Astrocyte (in vitro differentiated cells and primary cell): ENCODE measurements around the gene MEDAG. TPM values are rescaled to one million over a fixed set of nuclear protein-coding genes. Genes with fewer than 3 reads are reported as not detected.

Experiments used
- DNase-seq: peaks from one replicate; pipeline ENCODE4 v3.0.0-alpha.2; 2010; ENCODE audit warnings: low read depth
- FAIRE-seq: peaks from 2 replicates; lab custom pipeline; 2011; peaks lifted over from hg19 to GRCh38; lab: Jason Lieb, UNC
- H2AFZ ChIP-seq: 2 replicates; pipeline ENCODE4 v1.6.0; 2012; ENCODE audit warnings: low read depth, low read length, inconsistent platforms
- H3K27ac ChIP-seq: 2 replicates; pipeline ENCODE4 v1.5.1; 2011; ENCODE audit warnings: low read depth, low read length, inconsistent platforms
- H3K27me3 ChIP-seq: 2 replicates; pipeline ENCODE4 v1.6.0; 2011; ENCODE audit warnings: low read length, inconsistent platforms; ENCODE audit not compliant: insufficient read depth
- H3K36me3 ChIP-seq: 2 replicates; pipeline ENCODE4 v1.5.1; 2011; ENCODE audit warnings: low read length, inconsistent platforms; ENCODE audit not compliant: insufficient read depth
- H3K4me1 ChIP-seq: 2 replicates; pipeline ENCODE4 v1.5.1; 2011; ENCODE audit warnings: low read length, inconsistent platforms; ENCODE audit not compliant: insufficient read depth
- H3K4me2 ChIP-seq: 2 replicates; pipeline ENCODE4 v1.6.0; 2012; ENCODE audit warnings: low read length, inconsistent platforms
- H3K4me3 ChIP-seq: 2 replicates; pipeline ENCODE4 v1.5.1; 2011; ENCODE audit warnings: low read depth, mild to moderate bottlenecking, low read length, inconsistent platforms; ENCODE audit not compliant: insufficient read depth
- H3K79me2 ChIP-seq: 2 replicates; pipeline ENCODE4 v1.6.0; 2012; ENCODE audit warnings: mild to moderate bottlenecking, low read length, inconsistent platforms; ENCODE audit not compliant: insufficient read depth
- H3K9ac ChIP-seq: 2 replicates; pipeline ENCODE4 v1.6.0; 2012; ENCODE audit warnings: mild to moderate bottlenecking, low read length, inconsistent platforms
- H3K9me3 ChIP-seq: 2 replicates; pipeline ENCODE4 v1.5.1; 2012; ENCODE audit warnings: low read depth, mild to moderate bottlenecking, low read length, inconsistent platforms; ENCODE audit not compliant: insufficient read depth
- H4K20me1 ChIP-seq: 2 replicates; pipeline ENCODE4 v1.6.0; 2012; ENCODE audit warnings: low read length, inconsistent platforms; ENCODE audit not compliant: insufficient read depth
- H3K27ac Mint-ChIP-seq: one replicate; pipeline ENCODE4 v1.8.0; 2021; ENCODE audit warnings: mild to moderate bottlenecking, mixed read lengths; ENCODE audit not compliant: unreplicated experiment
- H3K27me3 Mint-ChIP-seq: one replicate; pipeline ENCODE4 v1.8.0; 2021; ENCODE audit warnings: low read depth, mixed read lengths; ENCODE audit not compliant: unreplicated experiment
- H3K36me3 Mint-ChIP-seq: one replicate; pipeline ENCODE4 v1.8.0; 2021; ENCODE audit warnings: low read depth, mixed read lengths; ENCODE audit not compliant: unreplicated experiment
- H3K4me1 Mint-ChIP-seq: one replicate; pipeline ENCODE4 v1.8.0; 2021; ENCODE audit warnings: low read depth, mixed read lengths; ENCODE audit not compliant: unreplicated experiment
- H3K4me3 Mint-ChIP-seq: one replicate; pipeline ENCODE4 v1.8.0; 2021; ENCODE audit warnings: mild to moderate bottlenecking, moderate library complexity, mixed read lengths; ENCODE audit not compliant: unreplicated experiment
- H3K9me3 Mint-ChIP-seq: one replicate; pipeline ENCODE4 v1.8.0; 2021; ENCODE audit warnings: mild to moderate bottlenecking, mixed read lengths; ENCODE audit not compliant: unreplicated experiment
- EZH2 ChIP-seq: IDR thresholded peaks from 2 replicates; pipeline ENCODE4 v1.6.1; 2012; ENCODE audit warnings: mild to moderate bottlenecking, low read length, inconsistent platforms; ENCODE audit not compliant: insufficient read depth
- total RNA-seq: library from RNA; stranded (reverse); gene quantifications from 2 replicates; pipeline ENCODE4 v1.2.1, GENCODE V29; 2021
- TF ChIP-seq, protein P1 (sequence below): IDR thresholded peaks from 2 replicates; pipeline ENCODE4 v1.5.1; 2011; ENCODE audit warnings: low read depth, mild to moderate bottlenecking, inconsistent platforms, low read length, moderate library complexity; ENCODE audit not compliant: insufficient read depth

Gene MEDAG
- total RNA-seq, 1 donor from 2014 or later = 1.5 TPM

GRCh38 chr13:30904043-30904442 is 2.0 kb upstream of the MEDAG start:
- no peak for DNase-seq
- H3K27me3 Mint-ChIP-seq = peaks cover 21% of the 10 kb centered on the region

DNA sequence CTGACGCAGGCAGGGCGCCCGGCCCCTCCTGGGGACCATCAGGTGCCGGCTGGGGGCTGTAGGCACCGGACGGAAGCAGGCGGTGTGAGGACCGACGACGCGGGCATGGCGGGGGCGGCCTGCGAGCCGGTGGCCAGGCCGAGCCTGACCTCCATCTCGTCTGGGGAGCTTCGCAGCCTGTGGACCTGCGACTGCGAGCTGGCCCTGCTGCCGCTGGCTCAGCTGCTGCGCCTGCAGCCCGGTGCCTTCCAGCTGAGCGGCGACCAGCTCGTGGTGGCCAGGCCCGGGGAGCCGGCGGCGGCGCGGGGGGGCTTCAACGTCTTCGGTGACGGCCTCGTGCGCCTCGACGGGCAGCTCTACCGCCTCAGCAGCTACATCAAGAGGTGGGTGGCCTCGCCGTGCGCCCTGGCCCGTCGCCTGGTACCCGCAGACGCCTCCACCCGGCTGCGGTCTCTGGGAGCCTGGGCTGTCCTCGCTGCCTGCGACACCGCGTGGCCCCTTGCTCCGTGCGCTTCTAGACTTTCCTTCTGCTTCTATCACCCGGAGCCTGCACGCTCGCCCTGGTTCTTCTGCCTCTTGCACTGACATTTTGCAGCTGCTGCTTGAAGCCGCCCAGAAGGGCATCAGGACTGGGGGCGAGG is 460 bp downstream of the MEDAG start:
- Histone ChIP-seq H3K4me1 (peaks cover 32% of the 10 kb centered on the region), H3K27me3 (no peaks in the 10 kb centered on the region), H3K4me3 (peak overlapping the region; percentile 53), H2AFZ (peak overlapping the region; percentile 78), H3K27ac (peak overlapping the region; percentile 56), H3K9me3 (no peaks in the 10 kb centered on the region), H3K36me3 (no peaks in the 10 kb centered on the region), H3K9ac (peak overlapping the region; percentile 74), H4K20me1 (no peaks in the 10 kb centered on the region), H3K4me2 (peak overlapping the region; percentile 82), H3K79me2 (peaks cover 17% of the 10 kb centered on the region)
- Mint-ChIP-seq H3K36me3 (no peaks in the 10 kb centered on the region), H3K4me3 (no peak overlapping the region), H3K4me1 (peaks cover 21% of the 10 kb centered on the region), H3K9me3 (peaks cover 3% of the 10 kb centered on the region), H3K27me3 (peaks cover 26% of the 10 kb centered on the region), H3K27ac (no peak overlapping the region)
- TF ChIP-seq, protein P1, sequence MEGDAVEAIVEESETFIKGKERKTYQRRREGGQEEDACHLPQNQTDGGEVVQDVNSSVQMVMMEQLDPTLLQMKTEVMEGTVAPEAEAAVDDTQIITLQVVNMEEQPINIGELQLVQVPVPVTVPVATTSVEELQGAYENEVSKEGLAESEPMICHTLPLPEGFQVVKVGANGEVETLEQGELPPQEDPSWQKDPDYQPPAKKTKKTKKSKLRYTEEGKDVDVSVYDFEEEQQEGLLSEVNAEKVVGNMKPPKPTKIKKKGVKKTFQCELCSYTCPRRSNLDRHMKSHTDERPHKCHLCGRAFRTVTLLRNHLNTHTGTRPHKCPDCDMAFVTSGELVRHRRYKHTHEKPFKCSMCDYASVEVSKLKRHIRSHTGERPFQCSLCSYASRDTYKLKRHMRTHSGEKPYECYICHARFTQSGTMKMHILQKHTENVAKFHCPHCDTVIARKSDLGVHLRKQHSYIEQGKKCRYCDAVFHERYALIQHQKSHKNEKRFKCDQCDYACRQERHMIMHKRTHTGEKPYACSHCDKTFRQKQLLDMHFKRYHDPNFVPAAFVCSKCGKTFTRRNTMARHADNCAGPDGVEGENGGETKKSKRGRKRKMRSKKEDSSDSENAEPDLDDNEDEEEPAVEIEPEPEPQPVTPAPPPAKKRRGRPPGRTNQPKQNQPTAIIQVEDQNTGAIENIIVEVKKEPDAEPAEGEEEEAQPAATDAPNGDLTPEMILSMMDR = no peak
- no peak for TF ChIP-seq EZH2
- FAIRE-seq (no peak), DNase-seq (peak; percentile 17)

More at GRCh38 chr13:30904043-30904442, 2.0 kb upstream of the MEDAG start:
- FAIRE-seq = no peak
- Histone ChIP-seq H3K27ac (no peak overlapping the region), H3K27me3 (no peaks in the 10 kb centered on the region), H3K9me3 (no peaks in the 10 kb centered on the region), H2AFZ (no peak overlapping the region), H3K36me3 (no peaks in the 10 kb centered on the region), H3K4me3 (no peak overlapping the region), H4K20me1 (no peaks in the 10 kb centered on the region), H3K79me2 (peaks cover 6% of the 10 kb centered on the region), H3K4me1 (peaks cover 42% of the 10 kb centered on the region), H3K9ac (no peak overlapping the region), H3K4me2 (no peak overlapping the region)
- no peak for TF ChIP-seq EZH2
- TF ChIP-seq, protein P1 = no peak
- peaks cover 31% of the 10 kb centered on the region for H3K4me1 Mint-ChIP-seq
- H3K4me3 Mint-ChIP-seq = no peak overlapping the region
- no peak overlapping the region for H3K27ac Mint-ChIP-seq
- peaks cover 3% of the 10 kb centered on the region for H3K9me3 Mint-ChIP-seq
- H3K36me3 Mint-ChIP-seq = no peaks in the 10 kb centered on the region
